HCT116 (cell line): ENCODE results near the gene BTG3. TPM values are rescaled to one million over a fixed set of nuclear protein-coding genes. Genes with fewer than 3 reads are reported as not detected.

Experiments used
- ATAC-seq: fragments of 200-7000 bp; cut with Tn5 transposase; 2 replicates; pipeline ENCODE4 v1.9.1; 2020; ENCODE audit warnings: mild to moderate bottlenecking, moderate library complexity
- BruUV-seq: library from RNA; stranded (reverse); fragments of 400-500 nt; replicated peaks from 2 replicates; lab custom pipeline; 2021; lab: Mats Ljungman, UMichigan
- CTCF ChIA-PET: fragments of 300-600 bp; sonication (Branson Sonifier 250); formaldehyde crosslinking; loops from one replicate; lab custom pipeline; 2021; ENCODE audit warnings: antibody characterized with exemption; lab: Charles Lee
- POLR2A ChIA-PET: fragments of 300-600, 350-600 bp; sonication (Branson Sonifier 250); formaldehyde crosslinking; loops from one replicate; lab custom pipeline; 2021; ENCODE audit warnings: antibody characterized with exemption; lab: Charles Lee
- RAD21 ChIA-PET, 2 experiments: fragments of 300-600 bp; sonication (Branson Sonifier 250); formaldehyde crosslinking; loops; one replicate each; lab custom pipeline; 2023; ENCODE audit warnings: low total read pairs in 2 of 2; ENCODE audit not compliant: uncharacterized antibody in 2 of 2, unreplicated experiment in 2 of 2, low non-redundant PET in 1 of 2; lab: Charles Lee
- DNase-seq: peaks from one replicate; pipeline ENCODE4 v3.0.0-alpha.2; 2010; ENCODE audit warnings: low read depth, low spot score
- H2AFZ ChIP-seq: fragments of 200-600 bp; shearing (Covaris generic), sonication (generic); 2 replicates; pipeline ENCODE4 v1.6.1; 2017; ENCODE audit warnings: low read depth, mixed run types, mixed read lengths, antibody characterized with exemption, low read length; ENCODE audit not compliant: poor library complexity, severe bottlenecking
- H3K27ac ChIP-seq: 2 replicates; pipeline ENCODE4 v1.5.1; 2012; ENCODE audit warnings: low read depth, low read length
- H3K27me3 ChIP-seq: fragments of 200-600 bp; sonication (generic); 2 replicates; pipeline ENCODE4 v1.6.1; 2016; ENCODE audit warnings: mixed run types, low read length, mixed read lengths; ENCODE audit not compliant: insufficient read depth
- H3K36me3 ChIP-seq, 2 experiments: fragments of 200-500 bp in 1 of 2; fragments of 200-600 bp in 1 of 2; sonication (Bioruptor generic) in 1 of 2; sonication (generic) in 1 of 2; 2 replicates each; pipeline versions ENCODE4 v1.5.1 to v1.6.1; 2014 to 2016; ENCODE audit warnings: low read length in 2 of 2, inconsistent platforms in 1 of 2, mixed read lengths in 1 of 2, mixed run types in 1 of 2; ENCODE audit not compliant: insufficient read depth in 2 of 2, control insufficient read depth in 1 of 2
- H3K4me1 ChIP-seq, 2 experiments: fragments of 200-600 bp in 1 of 2; sonication (generic) in 1 of 2; 2 replicates each; pipeline versions ENCODE4 v1.5.1 to v1.6.1; 2012 to 2017; ENCODE audit warnings: low read length in 2 of 2, inconsistent platforms in 1 of 2, mild to moderate bottlenecking in 1 of 2, mixed read lengths in 1 of 2, mixed run types in 1 of 2, moderate library complexity in 1 of 2; ENCODE audit not compliant: insufficient read depth in 2 of 2, control insufficient read depth in 1 of 2
- H3K4me2 ChIP-seq: fragments of 200-600 bp; sonication (generic); 2 replicates; pipeline ENCODE4 v1.6.1; 2017; ENCODE audit warnings: mixed run types, low read length, mixed read lengths
- H3K4me3 ChIP-seq, 2 experiments: fragments of 200-600 bp in 1 of 2; sonication (generic) in 1 of 2; replicated peaks in 1 of 2; 2 replicates each; pipeline ENCODE4 v1.5.1; 2011 to 2016; ENCODE audit warnings: low read length in 2 of 2, control low read depth in 1 of 2, low read depth in 1 of 2, mild to moderate bottlenecking in 1 of 2, mixed read lengths in 1 of 2, mixed run types in 1 of 2
- H3K79me2 ChIP-seq: fragments of 200-600 bp; sonication (generic); 2 replicates; pipeline ENCODE4 v1.6.1; 2017; ENCODE audit warnings: mild to moderate bottlenecking, mixed run types, low read length, moderate library complexity, mixed read lengths; ENCODE audit not compliant: insufficient read depth
- H3K9ac ChIP-seq: fragments of 200-600 bp; sonication (generic); 2 replicates; pipeline ENCODE4 v1.6.1; 2016; ENCODE audit warnings: low read length, mixed read lengths
- H3K9me2 ChIP-seq: fragments of 200-600 bp; sonication (generic), shearing (Covaris generic); 2 replicates; pipeline ENCODE4 v1.6.1; 2017; ENCODE audit warnings: mixed run types, mild to moderate bottlenecking, moderate library complexity; ENCODE audit not compliant: insufficient read depth
- H3K9me3 ChIP-seq, 2 experiments: fragments of 200-500 bp in 1 of 2; fragments of 200-600 bp in 1 of 2; sonication (Bioruptor generic) in 1 of 2; sonication (generic) in 1 of 2; 2 replicates each; pipeline ENCODE4 v1.6.1; 2014 to 2017; ENCODE audit warnings: low read length in 2 of 2, mixed read lengths in 2 of 2, inconsistent platforms in 1 of 2, low read depth in 1 of 2, mild to moderate bottlenecking in 1 of 2, mixed run types in 1 of 2, moderate library complexity in 1 of 2; ENCODE audit not compliant: control insufficient read depth in 1 of 2, insufficient read depth in 1 of 2
- H4K20me1 ChIP-seq: fragments of 200-600 bp; sonication (generic), shearing (Covaris generic); 2 replicates; pipeline ENCODE4 v1.6.1; 2017; ENCODE audit warnings: mixed run types, mild to moderate bottlenecking, moderate library complexity; ENCODE audit not compliant: insufficient read depth
- ATF3 ChIP-seq: IDR thresholded peaks from 2 replicates; pipeline ENCODE4 v1.6.1; 2012
- CBX3 ChIP-seq: IDR thresholded peaks from 2 replicates; pipeline ENCODE4 v1.6.1; 2012; ENCODE audit warnings: low read depth
- CEBPB ChIP-seq: IDR thresholded peaks from 2 replicates; pipeline ENCODE4 v1.6.1; 2012; ENCODE audit warnings: low read depth
- EGR1 ChIP-seq: IDR thresholded peaks from 2 replicates; pipeline ENCODE4 v1.6.1; 2012; ENCODE audit warnings: low read depth
- EZH2 ChIP-seq: fragments of 200-600 bp; sonication (generic); IDR thresholded peaks from 2 replicates; pipeline ENCODE4 v1.6.1; 2017; ENCODE audit warnings: antibody characterized with exemption, mixed run types
- EZH2phosphoT487 ChIP-seq: fragments of 200-600 bp; IDR thresholded peaks from 2 replicates; pipeline ENCODE4 v1.6.1; 2018; ENCODE audit warnings: antibody characterized with exemption, borderline replicate concordance
- FOSL1 ChIP-seq: IDR thresholded peaks from 2 replicates; pipeline ENCODE4 v1.6.1; 2012; ENCODE audit warnings: low read depth
- JUND ChIP-seq: IDR thresholded peaks from 2 replicates; pipeline ENCODE4 v1.6.1; 2012
- MAX ChIP-seq: IDR thresholded peaks from 2 replicates; pipeline ENCODE4 v1.6.1; 2012
- POLR2A ChIP-seq: IDR thresholded peaks from 2 replicates; pipeline ENCODE4 v1.7.0; 2011; ENCODE audit warnings: borderline replicate concordance; ENCODE audit not compliant: insufficient read depth, insufficient read length; ENCODE audit errors: extremely low read depth
- POLR2AphosphoS5 ChIP-seq: IDR thresholded peaks from 2 replicates; pipeline ENCODE4 v1.6.1; 2011; ENCODE audit warnings: mild to moderate bottlenecking, low read depth, low read length, moderate library complexity
- RAD21 ChIP-seq: IDR thresholded peaks from 2 replicates; pipeline ENCODE4 v1.6.1; 2012; ENCODE audit warnings: low read depth, mild to moderate bottlenecking
- SIN3A ChIP-seq: IDR thresholded peaks from 2 replicates; pipeline ENCODE4 v1.6.1; 2012; ENCODE audit warnings: low read depth
- SP1 ChIP-seq: IDR thresholded peaks from 2 replicates; pipeline ENCODE4 v1.6.1; 2012; ENCODE audit warnings: low read depth
- SRF ChIP-seq: IDR thresholded peaks from 2 replicates; pipeline ENCODE4 v1.6.1; 2012; ENCODE audit warnings: low read depth
- YY1 ChIP-seq: IDR thresholded peaks from 2 replicates; pipeline ENCODE4 v1.6.1; 2011; ENCODE audit warnings: low read length, low read depth, moderate library complexity, mild to moderate bottlenecking; ENCODE audit not compliant: insufficient replicate concordance; ENCODE audit errors: extremely low read depth
- ZFX ChIP-seq: fragments of 450-650 bp; IDR thresholded peaks from 2 replicates; pipeline ENCODE4 v1.6.1; 2017
- ZNF274 ChIP-seq: fragments of 200-500 bp; sonication (Bioruptor generic); IDR thresholded peaks from 2 replicates; pipeline ENCODE4 v1.6.1; 2014; ENCODE audit warnings: mild to moderate bottlenecking, low read depth, low read length, inconsistent platforms
- intact Hi-C: fragments of 100-400 bp; cut with micrococcal nuclease; formaldehyde crosslinking; loops from 2 replicates; pipeline ENCODE4 v1.10.0; 2022
- total RNA-seq: library from RNA; stranded (reverse); gene quantifications from one replicate; pipeline ENCODE4 v1.2.1, GENCODE V29; 2021; ENCODE audit not compliant: unreplicated experiment
- TF ChIP-seq, protein P1 (sequence below), 3 experiments: fragments of 200-600 bp in 1 of 3; sonication (generic) in 1 of 3; IDR thresholded peaks in 2 of 3; conservative IDR thresholded peaks in 1 of 3; 2 replicates each; pipeline ENCODE4 v1.5.1; 2012 to 2017; ENCODE audit warnings: low read depth in 2 of 3, low read length in 2 of 3, antibody characterized with exemption in 1 of 3, borderline replicate concordance in 1 of 3, control low read depth in 1 of 3, mild to moderate bottlenecking in 1 of 3, mixed read lengths in 1 of 3, mixed run types in 1 of 3, moderate library complexity in 1 of 3; ENCODE audit not compliant: insufficient read depth in 1 of 3

Gene BTG3
- total RNA-seq, 1 experiment from 2014 or later, result 67.1 TPM

- H3K9me3 ChIP-seq, result no peaks in the 10 kb centered on the region
- no peak overlapping the region for H3K9ac ChIP-seq
- ChIA-PET CTCF (no interaction called here), POLR2A (no interaction called here), RAD21 (no interaction called here)
- BruUV-seq, result no TSS peak
- TF ChIP-seq JUND (no peak), ZFX (no peak)
- no peak for DNase-seq
- H3K4me1 ChIP-seq, result peaks cover 4 to 12% of the 10 kb centered on the region in 2 experiments; a peak in 2 of 4 replicates
- no peak overlapping the region for H3K4me3 ChIP-seq
- H2AFZ ChIP-seq, result no peak overlapping the region
- no peaks in the 10 kb centered on the region for H3K9me2 ChIP-seq
- H3K79me2 ChIP-seq, result no peaks in the 10 kb centered on the region
- H3K36me3 ChIP-seq, result peaks cover 0 to 7% of the 10 kb centered on the region in 2 experiments; a peak in 1 of 4 replicates
- no peaks in the 10 kb centered on the region for H3K27me3 ChIP-seq
- no peak for ATAC-seq
- peak overlapping the region; percentile 32 for H3K4me2 ChIP-seq
- intact Hi-C loops, result no loop called here
- H3K27ac ChIP-seq, result no peak overlapping the region
- H4K20me1 ChIP-seq, result no peaks in the 10 kb centered on the region
Observed at GRCh38 chr21:17550671-17551308, 61.9 kb downstream of the BTG3 start.

GRCh38 chr21:17548262-17548661, 64.4 kb downstream of the BTG3 start:
- H3K4me1 ChIP-seq, result peaks cover 4 to 12% of the 10 kb centered on the region in 2 experiments; a peak in 2 of 4 replicates
- no peaks in the 10 kb centered on the region for H3K9me2 ChIP-seq
- RAD21 ChIA-PET, result no interaction called here
- no peaks in the 10 kb centered on the region for H3K9me3 ChIP-seq
- no peaks in the 10 kb centered on the region for H4K20me1 ChIP-seq
- CTCF ChIA-PET, result interaction anchor here (1.6 kb wide), 1 partner anchor 161 kb away, joined by 5 read pairs; no protein-coding TSS in a partner anchor
- intact Hi-C loops, result no loop called here
- no peak for ATAC-seq
- H3K9ac ChIP-seq, result no peak overlapping the region
- POLR2A ChIA-PET, result no interaction called here
- H3K4me3 ChIP-seq, result no peak overlapping the region
- H2AFZ ChIP-seq, result no peak overlapping the region
- H3K4me2 ChIP-seq, result no peak overlapping the region
- H3K36me3 ChIP-seq, result peaks cover 0 to 7% of the 10 kb centered on the region in 2 experiments; a peak in 1 of 4 replicates
- BruUV-seq, result no TSS peak
- H3K27ac ChIP-seq, result no peak overlapping the region
- H3K79me2 ChIP-seq, result no peaks in the 10 kb centered on the region; the same call in 1 of the 2 replicates
- no peak for DNase-seq
- no peaks in the 10 kb centered on the region for H3K27me3 ChIP-seq
- TF ChIP-seq CEBPB (no peak), EGR1 (no peak), YY1 (no peak), POLR2A (no peak), EZH2 (no peak), FOSL1 (no peak), ATF3 (no peak), SRF (no peak), MAX (no peak), RAD21 (no peak), SP1 (no peak), CBX3 (no peak), EZH2phosphoT487 (no peak), POLR2AphosphoS5 (no peak), JUND (no peak), ZFX (no peak), ZNF274 (no peak), SIN3A (no peak)
- TF ChIP-seq, protein P1, sequence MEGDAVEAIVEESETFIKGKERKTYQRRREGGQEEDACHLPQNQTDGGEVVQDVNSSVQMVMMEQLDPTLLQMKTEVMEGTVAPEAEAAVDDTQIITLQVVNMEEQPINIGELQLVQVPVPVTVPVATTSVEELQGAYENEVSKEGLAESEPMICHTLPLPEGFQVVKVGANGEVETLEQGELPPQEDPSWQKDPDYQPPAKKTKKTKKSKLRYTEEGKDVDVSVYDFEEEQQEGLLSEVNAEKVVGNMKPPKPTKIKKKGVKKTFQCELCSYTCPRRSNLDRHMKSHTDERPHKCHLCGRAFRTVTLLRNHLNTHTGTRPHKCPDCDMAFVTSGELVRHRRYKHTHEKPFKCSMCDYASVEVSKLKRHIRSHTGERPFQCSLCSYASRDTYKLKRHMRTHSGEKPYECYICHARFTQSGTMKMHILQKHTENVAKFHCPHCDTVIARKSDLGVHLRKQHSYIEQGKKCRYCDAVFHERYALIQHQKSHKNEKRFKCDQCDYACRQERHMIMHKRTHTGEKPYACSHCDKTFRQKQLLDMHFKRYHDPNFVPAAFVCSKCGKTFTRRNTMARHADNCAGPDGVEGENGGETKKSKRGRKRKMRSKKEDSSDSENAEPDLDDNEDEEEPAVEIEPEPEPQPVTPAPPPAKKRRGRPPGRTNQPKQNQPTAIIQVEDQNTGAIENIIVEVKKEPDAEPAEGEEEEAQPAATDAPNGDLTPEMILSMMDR (IDR thresholded peaks at IDR 0.05 in 2 of 3, conservative IDR thresholded peaks at IDR 0.05 in 1 of 3; ENCODE audit: borderline replicate concordance in 1 of 3, insufficient read depth in 1 of 3, low read depth in 2 of 3, low read length in 2 of 3), result no peak
